Lower lobe of right lung (tissue), 2 donors: ENCODE data around the gene ZNF580. TPM values are rescaled to one million over a fixed set of nuclear protein-coding genes. Genes with fewer than 3 reads are reported as not detected.

Source experiments
- ATAC-seq, 2 donors: fragments of 200-7000 bp; cut with Tn5 transposase; one replicate each; pipeline ENCODE4 v1.9.1; 2020 to 2022; ENCODE audit warnings: mild to moderate bottlenecking in 2 of 2, moderate library complexity in 2 of 2
- DNase-seq: peaks from one replicate; pipeline ENCODE4 v3.0.0-alpha.2; 2020
- H3K27ac ChIP-seq: fragments of 200-600 bp; one replicate; pipeline ENCODE4 v1.8.0; 2022
- H3K27me3 ChIP-seq: fragments of 200-600 bp; one replicate; pipeline ENCODE4 v1.8.0; 2022; ENCODE audit warnings: low read depth
- H3K36me3 ChIP-seq: fragments of 200-600 bp; one replicate; pipeline ENCODE4 v1.8.0; 2022; ENCODE audit warnings: mild to moderate bottlenecking
- H3K4me1 ChIP-seq: fragments of 200-600 bp; one replicate; pipeline ENCODE4 v1.8.0; 2022
- H3K4me3 ChIP-seq: fragments of 200-600 bp; one replicate; pipeline ENCODE4 v1.8.0; 2022; ENCODE audit warnings: mild to moderate bottlenecking
- H3K9me3 ChIP-seq: fragments of 200-600 bp; one replicate; pipeline ENCODE4 v1.8.0; 2022
- intact Hi-C: fragments of 100-400 bp; cut with DNase I; formaldehyde crosslinking; loops from one replicate; pipeline ENCODE4 v1.11.0; 2022
- total RNA-seq: library from RNA; stranded (reverse); fragmentation: NEBNext Ultra II Directional; extraction: Animal tissue kit (Norgen Biotek cat#: 25700); gene quantifications from one replicate; pipeline ENCODE4 v1.2.1, GENCODE V29; 2021
- TF ChIP-seq, protein P1 (sequence below): fragments of 200-600 bp; IDR thresholded peaks from one replicate; pipeline ENCODE4 v1.8.0; 2022; ENCODE audit warnings: antibody characterized with exemption, mild to moderate bottlenecking
- donor health status: DM: no; HTN: yes; CAD: no; lungs with severe emphysema.

The ZNF580 gene
- total RNA-seq, 1 donor from 2014 or later = 35.2 TPM

DNA sequence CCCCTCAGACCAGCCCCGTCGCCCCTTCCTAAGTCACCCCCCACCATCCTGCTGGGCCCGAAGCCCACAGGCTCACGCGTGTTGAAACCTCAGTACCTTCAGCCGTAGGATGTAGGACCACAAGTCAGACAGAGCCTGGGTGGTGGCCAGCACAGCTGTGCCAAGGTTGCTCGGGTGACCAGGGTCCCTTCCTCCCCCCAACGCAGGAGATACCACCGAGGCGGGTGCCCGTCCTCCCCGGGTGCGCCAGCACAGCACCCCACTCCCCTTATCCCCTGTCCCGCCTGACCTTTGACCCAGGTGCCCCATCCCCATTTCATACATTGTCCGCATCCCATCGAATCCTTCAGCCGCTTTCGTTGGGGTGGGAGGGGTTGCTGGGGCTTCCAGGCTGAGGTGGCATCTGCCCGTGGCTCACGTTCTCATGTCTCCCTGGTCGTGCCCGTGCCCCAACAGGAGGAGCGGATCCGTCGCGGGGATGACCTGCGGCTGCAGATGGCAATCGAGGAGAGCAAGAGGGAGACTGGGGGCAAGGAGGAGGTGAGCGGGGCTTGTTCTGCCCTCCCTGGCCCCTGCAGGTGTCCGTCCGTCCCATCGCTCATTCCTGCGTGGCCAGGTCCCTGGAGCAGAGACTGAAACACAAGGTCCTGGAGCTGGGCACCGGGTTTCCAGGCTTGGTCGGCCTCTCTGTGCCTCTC is 48.8 kb downstream of the ZNF580 start:
- DNase-seq (peak; percentile 33), ATAC-seq (no peak)
- TF ChIP-seq, protein P1, sequence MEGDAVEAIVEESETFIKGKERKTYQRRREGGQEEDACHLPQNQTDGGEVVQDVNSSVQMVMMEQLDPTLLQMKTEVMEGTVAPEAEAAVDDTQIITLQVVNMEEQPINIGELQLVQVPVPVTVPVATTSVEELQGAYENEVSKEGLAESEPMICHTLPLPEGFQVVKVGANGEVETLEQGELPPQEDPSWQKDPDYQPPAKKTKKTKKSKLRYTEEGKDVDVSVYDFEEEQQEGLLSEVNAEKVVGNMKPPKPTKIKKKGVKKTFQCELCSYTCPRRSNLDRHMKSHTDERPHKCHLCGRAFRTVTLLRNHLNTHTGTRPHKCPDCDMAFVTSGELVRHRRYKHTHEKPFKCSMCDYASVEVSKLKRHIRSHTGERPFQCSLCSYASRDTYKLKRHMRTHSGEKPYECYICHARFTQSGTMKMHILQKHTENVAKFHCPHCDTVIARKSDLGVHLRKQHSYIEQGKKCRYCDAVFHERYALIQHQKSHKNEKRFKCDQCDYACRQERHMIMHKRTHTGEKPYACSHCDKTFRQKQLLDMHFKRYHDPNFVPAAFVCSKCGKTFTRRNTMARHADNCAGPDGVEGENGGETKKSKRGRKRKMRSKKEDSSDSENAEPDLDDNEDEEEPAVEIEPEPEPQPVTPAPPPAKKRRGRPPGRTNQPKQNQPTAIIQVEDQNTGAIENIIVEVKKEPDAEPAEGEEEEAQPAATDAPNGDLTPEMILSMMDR = no peak
- H3K36me3 ChIP-seq = peaks cover 100% of the 10 kb centered on the region
- intact Hi-C loops = no loop called here
- no peaks in the 10 kb centered on the region for H3K27me3 ChIP-seq
- no peaks in the 10 kb centered on the region for H3K9me3 ChIP-seq
- no peak overlapping the region for H3K4me3 ChIP-seq
- H3K4me1 ChIP-seq = peaks cover 4% of the 10 kb centered on the region
- H3K27ac ChIP-seq = no peak overlapping the region

DNA sequence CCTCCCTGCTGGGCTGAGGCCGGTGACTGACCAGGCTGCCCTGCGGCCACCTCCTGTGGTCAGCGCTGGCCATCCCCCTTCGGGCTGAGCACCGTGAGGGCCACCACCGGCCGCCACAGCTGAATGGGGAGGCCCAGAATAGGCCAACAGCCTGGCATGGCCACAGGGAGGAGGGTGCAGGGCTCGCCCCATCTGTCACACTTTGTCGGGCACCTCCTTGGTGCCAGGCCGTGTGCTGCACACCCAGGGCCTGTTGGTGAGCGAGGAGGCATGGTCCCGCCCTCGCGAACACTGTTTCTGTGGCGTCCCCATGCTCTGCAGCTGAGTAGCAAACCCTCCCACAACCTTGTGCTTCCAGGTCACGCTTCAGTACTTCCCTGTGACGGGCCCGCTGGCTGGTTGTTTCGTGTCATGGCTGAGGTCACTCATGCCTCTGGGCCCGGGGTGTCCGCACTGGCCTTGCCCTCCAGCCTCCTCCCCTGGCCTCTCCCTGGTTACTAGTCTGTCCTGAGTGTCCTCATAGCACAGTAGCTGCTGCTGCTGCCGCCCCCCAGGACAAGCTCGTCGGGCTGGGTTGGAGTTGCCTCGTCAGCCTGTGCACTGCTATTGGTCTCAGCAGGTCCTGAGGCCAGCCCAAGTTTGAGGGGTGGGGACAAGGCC is 49.4 kb downstream of the ZNF580 start:
- Histone ChIP-seq H3K36me3 (peaks cover 100% of the 10 kb centered on the region), H3K4me3 (no peak overlapping the region), H3K27ac (no peak overlapping the region), H3K9me3 (no peaks in the 10 kb centered on the region), H3K4me1 (no peaks in the 10 kb centered on the region), H3K27me3 (no peaks in the 10 kb centered on the region)
- ATAC-seq (no peak), DNase-seq (peak; percentile 34)
- TF ChIP-seq, protein P1 = no peak
- intact Hi-C loops = no loop called here

DNA sequence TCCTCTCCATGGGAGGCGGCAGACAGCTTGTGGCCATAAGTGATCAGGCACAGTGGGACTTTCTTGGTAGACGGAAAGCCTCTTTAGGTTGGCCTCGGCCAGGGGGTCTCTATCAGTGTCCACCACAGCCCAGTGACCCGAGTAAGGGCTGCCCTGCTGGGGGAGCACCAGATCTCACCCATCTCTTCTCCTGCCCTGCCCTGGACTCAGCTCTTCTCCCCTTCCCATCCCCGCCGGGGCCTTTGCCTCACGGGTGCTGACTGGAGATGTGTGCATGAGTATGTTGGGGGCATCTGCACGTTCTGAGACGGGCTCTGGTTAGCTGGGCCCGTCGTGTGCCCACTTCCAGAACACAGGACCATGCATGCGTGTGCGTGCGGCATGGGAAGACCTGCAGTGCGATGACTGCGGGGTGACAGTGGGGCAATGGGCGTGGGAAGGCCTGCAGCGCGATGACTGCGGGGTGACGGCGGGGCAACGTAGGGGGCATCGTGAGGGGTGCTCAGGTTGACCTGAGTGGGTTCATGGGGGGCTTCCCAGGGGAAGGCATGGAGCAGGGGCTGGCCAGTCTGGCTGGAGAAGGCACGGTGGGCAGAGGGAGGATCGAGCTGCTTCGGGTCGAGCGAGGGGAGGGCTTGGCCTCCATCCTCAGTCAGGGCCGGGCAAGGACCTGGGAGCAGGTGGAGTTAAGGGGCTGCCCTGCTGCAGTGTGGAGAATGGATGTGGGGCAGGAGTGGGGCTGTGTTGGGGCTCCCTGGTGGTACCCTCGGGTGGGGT is 50.2 kb downstream of the ZNF580 start:
- no peak overlapping the region for H3K4me3 ChIP-seq
- no peaks in the 10 kb centered on the region for H3K9me3 ChIP-seq
- no peak for ATAC-seq
- H3K27me3 ChIP-seq = no peaks in the 10 kb centered on the region
- intact Hi-C loops = no loop called here
- peak; percentile 39 for DNase-seq
- H3K36me3 ChIP-seq = peaks cover 100% of the 10 kb centered on the region
- H3K27ac ChIP-seq = no peak overlapping the region
- TF ChIP-seq, protein P1 = no peak
- H3K4me1 ChIP-seq = no peaks in the 10 kb centered on the region

DNA sequence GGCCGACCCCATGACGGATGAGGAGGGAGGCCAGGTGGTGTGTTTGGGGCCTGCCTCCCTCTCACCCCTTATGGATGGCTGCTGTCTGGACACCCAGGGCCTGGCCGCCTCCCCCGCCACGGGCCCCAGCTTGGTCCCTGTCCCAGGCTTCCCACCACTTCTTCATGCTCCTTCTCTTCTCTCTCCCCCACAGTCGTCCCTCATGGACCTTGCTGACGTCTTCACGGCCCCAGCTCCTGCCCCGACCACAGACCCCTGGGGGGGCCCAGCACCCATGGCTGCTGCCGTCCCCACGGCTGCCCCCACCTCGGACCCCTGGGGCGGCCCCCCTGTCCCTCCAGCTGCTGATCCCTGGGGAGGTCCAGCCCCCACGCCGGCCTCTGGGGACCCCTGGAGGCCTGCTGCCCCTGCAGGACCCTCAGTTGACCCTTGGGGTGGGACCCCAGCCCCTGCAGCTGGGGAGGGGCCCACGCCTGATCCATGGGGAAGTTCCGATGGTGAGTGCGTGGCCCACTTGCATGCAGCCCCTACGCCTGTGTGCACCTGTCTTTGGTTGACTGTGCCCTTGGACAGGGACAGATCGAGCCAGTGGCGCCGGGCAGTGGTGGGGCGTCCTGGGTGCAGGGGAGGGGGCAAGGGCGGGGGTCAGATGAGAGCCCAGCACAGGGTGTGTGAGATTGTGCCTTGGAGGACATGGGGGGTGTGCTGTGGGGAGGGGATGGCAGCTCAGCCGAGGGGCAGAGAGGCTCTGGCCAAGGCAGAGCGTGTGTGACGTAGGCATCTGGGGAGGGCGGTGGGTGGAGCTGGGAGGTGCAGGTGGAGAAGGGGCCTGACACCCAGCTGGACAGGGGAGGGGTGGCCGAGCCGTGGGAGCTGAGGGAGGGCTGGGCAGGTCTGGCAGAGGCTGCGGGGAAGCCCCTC is 51.0 kb downstream of the ZNF580 start:
- no peak overlapping the region for H3K4me3 ChIP-seq
- no peaks in the 10 kb centered on the region for H3K4me1 ChIP-seq
- ATAC-seq (no peak), DNase-seq (peak; percentile 38)
- peaks cover 100% of the 10 kb centered on the region for H3K36me3 ChIP-seq
- no peak overlapping the region for H3K27ac ChIP-seq
- H3K27me3 ChIP-seq = no peaks in the 10 kb centered on the region
- TF ChIP-seq, protein P1 = no peak
- H3K9me3 ChIP-seq = no peaks in the 10 kb centered on the region
- intact Hi-C loops = no loop called here

DNA sequence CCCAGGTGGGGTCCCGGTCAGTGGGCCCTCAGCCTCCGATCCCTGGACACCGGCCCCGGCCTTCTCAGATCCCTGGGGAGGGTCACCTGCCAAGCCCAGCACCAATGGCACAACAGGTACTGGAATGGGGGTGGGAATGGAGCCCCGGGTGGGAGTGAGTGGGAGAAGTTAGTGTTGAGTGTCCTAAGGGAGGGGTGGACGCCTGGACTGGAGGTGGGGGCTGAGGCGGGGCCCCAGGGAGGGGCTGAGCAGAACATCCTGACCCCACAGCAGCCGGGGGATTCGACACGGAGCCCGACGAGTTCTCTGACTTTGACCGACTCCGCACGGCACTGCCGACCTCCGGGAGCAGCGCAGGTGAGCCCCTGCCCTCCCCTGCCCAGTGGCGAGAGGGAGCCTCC is 51.9 kb downstream of the ZNF580 start:
- H3K4me1 ChIP-seq = no peaks in the 10 kb centered on the region
- ATAC-seq (no peak), DNase-seq (peak; percentile 39)
- H3K9me3 ChIP-seq = no peaks in the 10 kb centered on the region
- H3K36me3 ChIP-seq = peaks cover 100% of the 10 kb centered on the region
- TF ChIP-seq, protein P1 = no peak
- no peak overlapping the region for H3K4me3 ChIP-seq
- intact Hi-C loops = no loop called here
- H3K27ac ChIP-seq = no peak overlapping the region
- no peaks in the 10 kb centered on the region for H3K27me3 ChIP-seq
